ENCODE data around the gene SEC63.
A peak's percentile ranks its signal among the peaks of the same experiment; 100 is the strongest.
"Not testable (repeated sequence)": the region's sequence is repeated elsewhere in the genome, so short reads cannot be mapped to it uniquely, and the experiment has no call there.

Gene SEC63, protein sequence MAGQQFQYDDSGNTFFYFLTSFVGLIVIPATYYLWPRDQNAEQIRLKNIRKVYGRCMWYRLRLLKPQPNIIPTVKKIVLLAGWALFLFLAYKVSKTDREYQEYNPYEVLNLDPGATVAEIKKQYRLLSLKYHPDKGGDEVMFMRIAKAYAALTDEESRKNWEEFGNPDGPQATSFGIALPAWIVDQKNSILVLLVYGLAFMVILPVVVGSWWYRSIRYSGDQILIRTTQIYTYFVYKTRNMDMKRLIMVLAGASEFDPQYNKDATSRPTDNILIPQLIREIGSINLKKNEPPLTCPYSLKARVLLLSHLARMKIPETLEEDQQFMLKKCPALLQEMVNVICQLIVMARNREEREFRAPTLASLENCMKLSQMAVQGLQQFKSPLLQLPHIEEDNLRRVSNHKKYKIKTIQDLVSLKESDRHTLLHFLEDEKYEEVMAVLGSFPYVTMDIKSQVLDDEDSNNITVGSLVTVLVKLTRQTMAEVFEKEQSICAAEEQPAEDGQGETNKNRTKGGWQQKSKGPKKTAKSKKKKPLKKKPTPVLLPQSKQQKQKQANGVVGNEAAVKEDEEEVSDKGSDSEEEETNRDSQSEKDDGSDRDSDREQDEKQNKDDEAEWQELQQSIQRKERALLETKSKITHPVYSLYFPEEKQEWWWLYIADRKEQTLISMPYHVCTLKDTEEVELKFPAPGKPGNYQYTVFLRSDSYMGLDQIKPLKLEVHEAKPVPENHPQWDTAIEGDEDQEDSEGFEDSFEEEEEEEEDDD

DNA sequence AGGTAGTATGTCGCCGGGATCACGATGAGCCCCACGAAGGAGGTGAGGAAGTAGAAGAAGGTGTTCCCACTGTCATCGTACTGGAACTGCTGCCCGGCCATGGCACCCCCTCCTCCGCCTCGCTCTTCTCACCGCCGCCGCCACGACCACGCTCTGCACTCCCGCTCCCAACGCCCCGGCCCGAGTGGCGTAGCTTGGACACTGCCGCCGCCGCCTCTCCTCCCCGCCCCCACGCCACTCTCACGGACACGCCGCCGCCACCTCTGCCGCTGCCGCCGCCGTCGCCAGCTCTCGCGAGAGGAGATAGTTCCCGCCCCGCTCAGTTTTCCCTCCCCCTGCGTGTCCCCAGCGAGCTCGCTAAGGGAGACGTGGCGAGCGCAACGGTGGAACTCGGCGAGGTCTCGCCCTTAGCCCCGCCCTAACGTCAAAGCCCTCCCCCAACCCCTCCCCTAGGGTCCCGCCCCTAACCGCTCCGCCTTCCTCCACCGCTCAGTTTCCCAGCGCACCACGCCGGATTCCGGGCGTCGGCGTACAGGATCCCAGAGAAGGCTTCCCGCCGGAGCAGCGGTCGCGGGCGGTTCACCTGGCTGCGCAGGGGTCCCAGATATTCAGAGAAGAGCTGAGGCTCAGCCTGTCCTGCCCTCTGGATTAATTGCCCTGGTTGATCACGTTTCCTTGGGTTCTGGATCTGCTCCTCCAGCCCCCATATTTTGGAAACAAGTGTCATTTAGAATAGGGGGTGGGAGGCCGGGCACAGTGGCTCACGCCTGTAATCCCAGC, at the start of gene SEC63:
Gene SEC63 (minus strand): TSS at position 300 of the 780 bp plus-strand sequence. CDS start 199 bp downstream, at position 101.
- peak; percentile 94 for DNase-seq (ENCODE audit: low read depth)

DNA sequence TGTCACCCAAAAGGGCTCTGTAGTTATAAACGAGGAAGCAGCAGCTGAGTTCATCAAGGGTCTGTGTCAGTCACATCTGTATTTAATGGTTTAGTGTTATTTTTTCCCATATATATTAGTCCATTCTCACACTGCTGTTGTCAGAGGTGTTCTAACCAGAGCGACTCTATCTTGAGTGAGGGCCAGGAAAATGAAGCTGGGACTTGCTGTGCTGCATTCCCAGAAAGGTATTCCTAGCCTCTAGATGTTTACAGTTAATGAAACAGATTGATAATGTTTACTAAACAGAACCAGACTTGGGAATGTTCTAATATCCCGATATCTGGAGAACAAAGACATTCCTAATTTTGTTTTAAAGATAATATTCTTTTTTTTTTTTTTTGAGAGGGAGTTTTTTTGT, 48.0 kb upstream of the SEC63 start:
- DNase-seq (ENCODE audit: low read depth): no peak

DNA sequence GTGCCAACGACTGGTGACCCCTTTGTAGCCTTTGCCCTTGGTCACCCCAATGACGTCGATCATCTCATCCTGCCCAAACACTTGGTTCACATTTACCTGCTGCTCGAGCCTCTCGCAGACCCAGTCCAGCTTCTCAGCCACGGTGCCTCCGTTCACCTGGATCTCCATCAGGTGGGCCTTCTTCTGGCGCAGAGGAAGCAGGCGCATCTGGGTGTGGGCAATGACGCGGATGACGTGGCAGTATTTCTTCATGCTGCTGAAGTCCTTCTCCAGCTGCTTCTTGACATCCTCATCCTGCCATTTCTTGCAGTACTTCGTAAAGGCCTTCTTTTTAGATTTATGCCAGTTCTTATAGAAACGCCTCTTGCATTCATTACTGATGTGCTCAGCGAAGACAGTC, 46.9 kb upstream of the SEC63 start:
- no peak for DNase-seq (ENCODE audit: low read depth)

DNA sequence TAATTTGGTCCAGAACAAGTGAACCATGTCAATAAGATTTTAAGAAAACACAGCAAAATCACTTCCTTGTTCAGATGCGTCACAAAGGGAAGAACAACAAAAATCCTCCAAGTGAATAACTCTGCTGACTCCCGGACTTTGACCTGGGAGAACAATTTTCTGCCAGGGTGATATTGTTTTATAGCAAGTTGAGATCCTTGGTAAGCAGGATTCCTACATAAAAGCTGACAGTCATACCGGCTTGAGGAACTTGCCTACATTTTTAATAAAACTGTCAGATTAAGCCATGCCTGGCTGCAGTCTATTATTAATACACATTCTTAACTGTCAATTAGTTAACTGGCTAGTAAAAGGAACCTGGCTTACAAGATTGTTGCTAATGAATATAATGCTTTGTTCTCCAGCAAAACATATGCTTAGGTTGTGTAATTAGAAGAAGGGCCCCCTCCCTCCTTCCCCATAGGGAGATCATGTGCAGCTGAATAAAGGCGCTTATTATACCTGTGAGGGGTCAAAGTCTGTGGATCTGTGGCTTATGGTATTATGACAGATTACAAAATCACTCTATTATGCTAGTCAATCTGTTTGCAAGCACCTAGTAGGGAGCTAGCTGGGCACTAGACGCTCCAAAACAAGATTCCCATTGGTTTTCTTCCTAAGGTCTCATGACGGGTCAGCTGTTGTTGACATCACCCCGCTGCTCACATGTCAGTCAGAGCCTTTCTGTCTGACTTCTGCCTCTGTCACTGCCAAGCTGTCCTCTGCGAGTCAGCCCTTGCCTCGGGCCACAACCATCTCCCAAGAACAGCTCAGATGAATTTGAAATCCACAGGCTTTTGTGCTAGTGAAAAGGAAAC, 44.6 kb upstream of the SEC63 start:
- no peak for DNase-seq (ENCODE audit: low read depth)

DNA sequence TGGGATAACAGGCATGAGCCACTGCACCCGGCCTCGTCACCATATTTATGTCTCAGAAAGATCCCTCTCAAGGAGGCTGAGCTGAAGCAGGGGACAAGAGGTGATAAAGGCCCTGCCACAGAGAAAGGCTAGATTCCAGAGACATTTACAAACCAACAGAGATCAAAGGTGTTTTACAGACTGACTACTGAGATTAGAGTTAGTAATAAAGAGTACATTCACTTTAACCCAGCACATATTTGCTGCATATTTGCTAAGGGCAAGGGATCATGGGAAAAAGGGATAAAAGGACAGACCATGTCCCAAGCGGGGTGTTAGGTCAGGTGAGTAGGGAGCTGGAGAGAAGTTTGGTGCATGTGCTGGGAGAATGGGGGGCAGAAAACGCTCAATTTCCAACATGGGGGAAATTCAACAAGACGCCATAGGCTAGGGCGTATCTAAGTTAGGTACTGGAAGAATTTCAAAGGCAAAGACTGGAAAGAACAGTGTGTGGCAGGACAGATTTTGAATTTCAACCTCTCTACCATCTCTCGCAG, 43.8 kb upstream of the SEC63 start:
- no peak for DNase-seq (ENCODE audit: low read depth)

DNA sequence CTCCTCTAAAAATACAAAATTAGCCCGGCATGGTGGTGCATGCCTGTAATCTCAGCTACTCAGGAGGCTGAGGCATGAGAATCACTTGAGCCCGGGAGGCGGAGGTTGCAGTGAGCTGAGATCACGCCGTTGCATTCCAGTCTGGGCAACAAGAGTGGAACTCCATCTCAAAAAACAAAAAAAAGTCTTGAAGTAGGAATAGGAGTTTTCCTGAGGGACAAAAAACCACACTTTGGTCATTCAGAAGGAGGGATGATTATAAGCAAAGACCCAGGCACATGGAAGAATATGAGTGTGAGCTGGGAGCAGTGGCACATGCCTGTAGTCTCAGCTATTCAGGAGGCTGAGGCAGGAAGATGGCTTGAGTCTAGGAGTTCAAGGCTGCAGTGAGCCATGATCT, 42.3 kb upstream of the SEC63 start:
- DNase-seq (ENCODE audit: low read depth): not testable (repeated sequence)

DNA sequence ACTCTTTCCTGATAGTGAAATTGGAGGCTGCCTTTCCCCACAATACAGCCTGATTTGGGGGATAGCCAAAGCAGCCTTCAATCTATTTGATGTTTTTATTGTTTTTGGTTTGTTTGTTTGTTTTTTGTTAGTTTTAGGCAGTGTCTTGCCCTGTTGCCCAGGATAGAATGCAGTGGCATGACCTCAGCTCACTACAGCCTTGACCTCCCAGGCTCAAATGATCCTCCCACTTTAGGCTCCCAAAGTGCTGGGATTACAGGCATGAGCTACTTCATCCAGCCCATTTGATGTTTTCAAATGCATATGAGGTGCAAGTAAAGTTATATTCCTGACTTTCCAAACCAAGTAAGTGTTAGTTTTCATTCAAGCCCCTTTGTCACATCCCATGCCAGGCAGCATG, 41.3 kb upstream of the SEC63 start:
- no peak for DNase-seq (ENCODE audit: low read depth)

DNA sequence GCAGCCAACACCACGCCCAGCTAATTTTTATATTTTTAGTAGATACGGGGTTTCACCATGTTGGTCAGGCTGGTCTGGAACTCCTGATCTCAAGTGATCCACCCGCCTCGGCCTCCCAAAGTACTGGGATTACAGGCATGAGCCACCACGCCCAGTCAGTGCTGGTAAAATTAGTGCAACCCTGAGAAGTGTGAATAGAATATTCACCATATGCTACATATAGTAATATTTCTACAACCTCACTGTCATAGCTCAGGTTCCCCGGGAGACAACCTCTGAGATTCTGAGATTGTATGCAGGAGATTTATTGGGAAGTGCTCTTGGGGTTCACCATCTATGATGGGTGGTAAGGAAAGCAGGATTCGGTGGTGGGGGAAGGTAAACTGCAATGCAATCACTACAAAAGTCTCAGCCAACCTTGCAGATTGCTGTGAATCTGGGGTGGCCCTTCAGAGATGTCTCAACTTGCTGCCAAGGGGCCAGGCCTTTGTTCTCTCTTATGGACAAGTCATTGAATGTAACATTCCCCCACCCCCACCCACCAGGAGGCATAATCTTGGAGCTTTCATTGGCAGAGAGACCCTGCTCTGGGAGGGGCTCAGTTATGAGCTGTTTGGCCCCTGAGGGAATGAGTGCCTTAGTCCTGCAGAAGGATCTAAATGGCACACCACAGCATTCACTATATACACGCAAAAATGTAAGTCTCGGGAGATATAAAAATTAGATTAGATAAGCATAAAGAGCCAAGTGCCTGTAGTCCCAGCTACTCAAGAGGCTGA, 34.0 kb upstream of the SEC63 start:
- no peak for DNase-seq (ENCODE audit: low read depth)

DNA sequence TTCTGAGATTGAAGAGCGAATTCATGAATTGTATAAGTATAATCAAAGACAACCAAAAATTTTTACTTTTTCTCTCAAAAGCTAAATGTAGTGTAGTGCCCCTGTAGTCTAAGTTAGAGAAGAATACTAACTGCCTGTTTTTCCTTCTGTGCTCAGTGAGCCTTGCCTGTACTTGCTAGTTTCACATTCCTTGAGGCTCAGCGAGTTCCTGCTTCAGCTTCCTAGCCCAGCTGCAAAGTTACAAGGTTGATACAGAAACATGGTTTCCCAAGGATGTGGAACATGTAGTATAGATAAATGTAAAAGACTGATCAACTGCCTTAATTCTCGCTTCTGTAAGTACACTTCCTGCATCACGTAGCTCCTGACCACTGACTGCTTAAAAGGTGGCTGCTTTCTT, 33.1 kb upstream of the SEC63 start:
- DNase-seq (ENCODE audit: low read depth): no peak

DNA sequence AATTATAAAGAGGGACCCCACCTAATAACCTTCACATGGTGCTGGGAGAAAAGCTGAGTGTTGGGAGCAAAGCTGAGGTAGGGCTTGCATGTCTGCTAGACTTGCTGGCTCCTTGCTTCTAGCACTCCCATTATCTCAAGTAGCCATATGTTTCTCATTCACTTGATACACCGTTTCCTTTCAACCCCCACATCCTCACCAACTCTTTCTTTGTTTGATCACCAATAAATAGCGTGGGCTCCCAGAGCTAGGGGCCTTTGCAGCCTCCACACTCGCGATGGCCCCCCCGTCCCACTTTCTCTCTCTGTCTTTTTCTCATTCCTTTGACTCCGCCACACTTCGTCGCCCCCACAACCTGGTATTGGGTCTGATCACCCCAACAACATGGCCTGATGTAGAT, 32.6 kb upstream of the SEC63 start:
- DNase-seq (ENCODE audit: low read depth): not testable (repeated sequence)

DNA sequence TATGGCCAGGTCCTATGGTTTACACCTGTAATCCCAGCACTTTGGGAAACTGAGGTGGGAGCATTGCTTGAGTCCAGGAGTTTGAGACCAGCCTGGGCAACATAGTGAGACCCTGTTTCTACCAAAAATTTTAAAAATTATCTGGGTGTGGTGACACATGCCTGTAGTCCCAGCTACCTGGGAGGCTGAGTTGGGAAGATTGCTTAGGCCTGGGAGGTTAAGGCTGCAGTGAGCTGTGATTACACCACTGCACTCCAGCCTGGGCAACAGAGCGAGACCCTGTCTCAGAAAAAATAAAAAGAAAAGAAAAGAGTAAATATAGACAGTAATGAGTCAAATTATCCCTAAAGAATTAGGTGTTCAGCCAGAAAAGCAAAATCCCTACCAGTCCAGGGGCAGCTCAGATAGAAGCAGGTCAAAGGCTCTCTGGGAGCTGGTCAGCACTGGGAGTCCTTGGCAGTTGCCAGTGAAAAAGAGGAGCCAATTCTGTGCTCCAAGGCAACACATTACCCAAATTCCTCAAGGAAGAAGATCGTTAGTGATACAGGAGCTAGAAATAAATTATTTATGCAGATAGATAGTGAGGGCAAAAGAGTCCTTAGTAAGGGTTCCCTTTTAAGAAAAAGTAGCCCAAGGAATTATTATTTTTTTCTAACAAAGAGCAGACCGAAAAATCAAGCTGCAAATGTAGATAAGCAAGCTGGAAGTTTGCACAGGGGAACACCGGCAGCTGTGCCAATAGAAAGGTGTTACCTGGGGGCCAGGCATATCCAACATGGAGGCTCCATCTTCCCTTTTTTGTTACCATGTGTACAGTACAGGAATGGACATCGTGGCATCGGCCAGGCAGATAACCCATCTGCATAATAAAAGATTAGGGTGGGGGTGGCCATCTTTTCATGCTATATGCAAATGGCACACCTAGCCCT, 31.4 kb upstream of the SEC63 start:
- no peak for DNase-seq (ENCODE audit: low read depth)

DNA sequence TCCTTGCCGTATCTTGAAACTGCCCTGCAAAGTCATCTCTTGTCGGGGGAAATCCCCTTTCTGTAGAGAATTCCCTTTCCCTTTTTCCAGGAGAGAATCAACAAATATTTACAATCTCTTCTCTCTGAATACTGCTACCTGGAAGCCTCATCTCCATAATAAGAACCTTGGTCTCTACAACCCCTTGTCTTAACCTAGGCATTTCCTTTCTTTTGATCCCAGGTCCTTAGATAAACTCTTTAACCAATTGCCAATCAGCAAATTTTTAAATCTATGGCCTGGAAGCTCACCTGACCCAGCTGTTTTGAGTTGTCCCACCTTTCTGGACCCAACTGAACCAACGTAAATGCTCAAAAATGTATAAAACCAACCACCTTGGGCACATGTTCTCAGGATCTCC, 30.6 kb upstream of the SEC63 start:
- no peak for DNase-seq (ENCODE audit: low read depth)

DNA sequence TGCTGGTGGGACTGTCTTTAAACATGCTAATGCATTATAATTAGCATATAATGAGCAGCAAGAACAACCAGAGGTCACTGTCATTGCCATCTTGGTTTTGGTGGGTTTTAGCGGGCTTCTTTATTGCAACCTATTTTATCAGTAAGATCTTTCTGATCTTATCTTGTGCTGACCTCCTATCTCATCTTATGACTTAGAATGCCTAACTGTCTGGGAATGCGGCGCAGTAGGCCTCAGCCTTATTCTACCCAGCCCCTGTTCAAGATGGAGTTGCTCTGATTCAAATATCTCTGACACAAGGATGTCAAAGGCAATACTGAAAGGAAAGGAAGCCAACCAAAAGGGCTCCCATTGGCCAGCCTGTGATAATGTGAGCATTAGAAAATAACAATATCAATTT, 29.8 kb upstream of the SEC63 start:
- no peak for DNase-seq (ENCODE audit: low read depth)

DNA sequence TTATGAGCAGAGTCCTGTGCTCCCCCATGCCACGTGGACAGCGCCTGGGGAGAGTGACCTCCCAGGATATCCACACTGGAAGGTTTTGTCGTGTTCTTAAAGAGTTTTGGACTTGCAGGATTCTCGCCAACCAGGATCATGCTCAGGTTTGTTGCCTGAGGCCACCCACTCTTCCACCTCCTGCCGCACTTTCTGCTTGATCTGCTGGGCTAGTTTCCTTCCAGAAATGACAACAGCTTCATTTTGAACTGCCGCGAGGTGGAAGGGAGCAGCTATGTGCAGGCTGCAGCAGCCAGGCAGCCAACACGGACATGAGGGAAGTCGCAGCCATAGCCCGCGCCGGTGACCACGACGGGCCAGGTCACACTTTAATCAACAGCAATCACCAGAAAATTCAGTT, 27.7 kb upstream of the SEC63 start:
- no peak for DNase-seq (ENCODE audit: low read depth)

DNA sequence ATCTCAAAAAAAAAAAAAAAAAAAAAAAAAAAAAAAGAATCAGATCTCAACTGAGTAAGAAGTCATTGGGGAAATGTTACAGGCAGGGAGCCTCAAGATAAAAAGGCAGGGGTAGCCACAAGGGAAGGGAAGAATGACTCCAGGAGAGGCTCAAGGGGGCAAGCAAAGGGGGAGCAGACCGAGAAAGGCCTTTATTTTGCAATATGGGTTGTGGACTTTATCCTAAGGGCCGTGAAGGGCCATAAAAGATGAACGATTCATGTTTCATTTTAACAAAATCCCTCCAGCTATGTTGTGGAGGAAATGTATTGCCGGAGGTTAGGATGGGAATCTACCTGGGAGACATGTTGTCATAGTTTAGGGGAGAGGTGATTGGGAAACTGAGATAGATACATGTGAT, 25.8 kb upstream of the SEC63 start:
- DNase-seq (ENCODE audit: low read depth): no peak

DNA sequence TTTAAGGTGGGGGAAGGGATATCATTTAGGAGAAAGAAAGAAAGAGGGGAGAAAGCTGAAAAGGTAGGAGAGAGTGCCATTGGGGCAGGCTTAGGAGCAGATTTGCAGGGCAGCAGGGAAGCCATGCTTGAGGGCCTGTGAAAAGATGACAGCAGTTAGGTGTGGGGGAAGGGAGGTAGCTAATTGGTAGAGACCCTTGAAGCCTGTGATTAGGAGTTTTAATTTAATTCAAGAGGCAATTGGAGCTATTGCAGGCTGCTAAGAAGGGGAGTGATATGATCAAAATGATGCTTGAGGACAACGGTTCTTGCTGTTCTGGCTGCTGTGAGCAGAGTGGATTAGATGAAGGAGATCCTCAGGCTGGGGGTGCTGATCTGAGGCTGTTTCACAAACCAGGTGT, 24.5 kb upstream of the SEC63 start:
- no peak for DNase-seq (ENCODE audit: low read depth)

DNA sequence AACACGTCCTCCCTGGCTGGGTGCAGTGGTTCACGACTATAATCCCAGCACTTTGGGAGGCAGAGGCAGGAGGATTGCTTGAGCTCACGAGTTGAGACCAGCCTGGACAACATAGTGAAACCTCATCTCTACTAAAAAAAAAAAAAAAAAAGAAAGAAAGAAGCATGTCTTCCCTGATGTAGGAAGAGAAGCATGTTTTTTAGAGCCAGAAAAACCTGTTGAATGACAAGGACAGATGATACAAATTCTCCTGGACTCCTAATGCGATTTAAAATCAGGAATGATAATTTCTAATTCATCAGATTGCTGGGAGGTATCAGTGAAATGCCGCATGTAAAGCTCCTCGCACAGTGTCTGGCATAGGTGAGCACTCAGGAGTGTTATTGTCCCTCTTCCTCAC, 23.7 kb upstream of the SEC63 start:
- no peak for DNase-seq (ENCODE audit: low read depth)

DNA sequence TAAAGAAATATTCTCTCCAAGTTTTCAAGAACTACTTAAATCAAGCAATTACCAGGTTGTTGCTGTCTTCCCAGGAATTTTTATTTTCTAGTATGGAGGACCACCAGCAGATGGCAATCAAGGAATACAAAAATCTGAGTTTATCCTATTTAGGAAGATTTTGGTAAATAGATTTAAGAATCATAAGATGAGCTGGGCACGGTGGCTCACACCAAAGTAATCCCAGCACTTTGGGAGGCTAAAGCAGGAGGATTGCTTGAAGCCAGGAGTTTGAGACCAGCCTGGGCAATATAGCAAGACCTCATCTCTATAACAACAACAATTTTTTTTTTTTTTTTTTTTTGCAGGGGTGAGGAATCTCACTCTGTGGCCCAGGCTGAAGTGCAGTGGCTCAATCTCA, 19.3 kb upstream of the SEC63 start:
- DNase-seq (ENCODE audit: low read depth): no peak

DNA sequence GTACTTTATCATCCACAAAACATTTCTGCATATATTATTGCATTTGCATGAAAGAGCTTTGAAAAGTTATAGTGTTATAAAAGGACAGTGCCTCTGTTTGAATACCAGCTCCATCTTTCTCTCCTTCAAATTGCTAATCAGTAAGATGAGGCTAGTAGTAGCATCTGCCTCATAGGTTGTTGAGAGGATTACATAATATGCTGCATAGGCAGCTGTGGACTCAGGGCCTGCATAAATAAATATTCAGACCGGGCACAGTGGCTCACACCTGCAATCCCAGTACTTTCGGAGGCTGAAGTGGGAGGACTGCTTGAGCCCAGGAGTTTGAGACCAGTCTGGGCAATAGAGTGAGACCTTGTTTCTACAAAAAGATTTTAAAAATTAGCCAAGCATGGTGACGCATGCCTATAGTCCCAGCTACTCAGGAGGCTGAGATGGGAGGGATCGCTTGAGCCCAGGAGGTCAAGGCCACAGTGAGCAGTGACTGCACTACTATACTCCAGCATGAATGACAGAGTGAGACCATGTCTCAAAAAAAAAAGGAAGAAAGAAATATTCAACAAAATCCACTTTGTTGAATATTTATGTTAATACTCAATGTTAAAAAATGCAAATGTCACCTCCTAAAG, 18.3 kb upstream of the SEC63 start:
- DNase-seq (ENCODE audit: low read depth): no peak

Data from activated T-helper 1 cell treated with Interleukin-2 at 50 U/mL for 16 hours (primary cell).